ENCODE measurements around the gene HSPA4L. TPM values are rescaled to one million over a fixed set of nuclear protein-coding genes. Genes with fewer than 3 reads are reported as not detected.

HSPA4L gene
- total RNA-seq (2022; extraction: Qiagen RNA extraction; ENCODE audit: low read depth) = 8.3 to 11.6 TPM (median 10.3 TPM) in 5 replicates

GRCh38 chr4:127782275-127783025 is at the start of gene HSPA4L:
TSS of gene HSPA4L (plus strand) at chr4:127782322. CDS start at chr4:127782551, 229 bp downstream.

GRCh38 chr4:127880763-127881562 is 98.8 kb downstream of the HSPA4L start, which contains the start of gene PLK4:
TSS of gene PLK4 (plus strand) at chr4:127880893. CDS start at chr4:127881135, 242 bp downstream.

Other genes starting within 250 kb of the HSPA4L start
- gene INTU, start 149.4 kb upstream of the HSPA4L start, total RNA-seq (2022; extraction: Qiagen RNA extraction; ENCODE audit: low read depth) = 1.1 to 1.7 TPM (median 1.3 TPM) in 5 replicates
- gene SLC25A31, start 51.9 kb upstream of the HSPA4L start, total RNA-seq (2022; extraction: Qiagen RNA extraction; ENCODE audit: low read depth) = not detected in 5 replicates
- 13.4 to 17.5 TPM (median 16.7 TPM) in 5 replicates for gene PLK4, start 98.6 kb downstream of the HSPA4L start, total RNA-seq (2022; extraction: Qiagen RNA extraction; ENCODE audit: low read depth)
- gene MFSD8, start 182.9 kb downstream of the HSPA4L start, total RNA-seq (2022; extraction: Qiagen RNA extraction; ENCODE audit: low read depth) = 11.0 to 16.4 TPM (median 15.5 TPM) in 5 replicates
- 2.4 to 5.0 TPM (median 4.0 TPM) in 5 replicates for gene ABHD18, start 183.1 kb downstream of the HSPA4L start, total RNA-seq (2022; extraction: Qiagen RNA extraction; ENCODE audit: low read depth)

All from A549 treated with DMSO at 1 μM for 4 hours (cell line).